Subcutaneous abdominal adipose tissue (tissue), 5 donors: ENCODE results near the gene CRABP2.

ENCODE experiments used
- H3K27ac ChIP-seq: one replicate; pipeline ENCODE4 v1.7.0; 2013; ENCODE audit warnings: low read depth, mild to moderate bottlenecking, inconsistent platforms, low read length, moderate library complexity
- H3K27me3 ChIP-seq, 5 donors: one replicate each; pipeline ENCODE4 v1.7.0; 2013; ENCODE audit warnings: low read length in 5 of 5, inconsistent platforms in 1 of 5; ENCODE audit not compliant: control insufficient read depth in 5 of 5, insufficient read depth in 4 of 5
- H3K36me3 ChIP-seq, 5 donors: one replicate each; pipeline ENCODE4 v1.7.0; 2013; ENCODE audit warnings: low read length in 5 of 5; ENCODE audit not compliant: control insufficient read depth in 5 of 5, insufficient read depth in 5 of 5
- H3K4me1 ChIP-seq, 5 donors: one replicate each; pipeline ENCODE4 v1.7.0; 2013; ENCODE audit warnings: low read length in 5 of 5, mild to moderate bottlenecking in 3 of 5, moderate library complexity in 1 of 5; ENCODE audit not compliant: control insufficient read depth in 5 of 5, insufficient read depth in 5 of 5
- H3K4me3 ChIP-seq, 5 donors: one replicate each; pipeline ENCODE4 v1.7.0; 2013; ENCODE audit warnings: low read length in 5 of 5, low read depth in 1 of 5
- H3K9ac ChIP-seq, 5 donors: one replicate each; pipeline ENCODE4 v1.7.0; 2013; ENCODE audit warnings: low read length in 5 of 5, mild to moderate bottlenecking in 4 of 5, moderate library complexity in 3 of 5
- H3K9me3 ChIP-seq, 5 donors: one replicate each; pipeline ENCODE4 v1.7.0; 2013; ENCODE audit warnings: low read length in 5 of 5; ENCODE audit not compliant: control insufficient read depth in 5 of 5
- donor health status: healthy.
- donor health status: healthy.
- donor health status: healthy.
- donor health status: healthy.
- donor health status: healthy.

The CRABP2 gene

DNA sequence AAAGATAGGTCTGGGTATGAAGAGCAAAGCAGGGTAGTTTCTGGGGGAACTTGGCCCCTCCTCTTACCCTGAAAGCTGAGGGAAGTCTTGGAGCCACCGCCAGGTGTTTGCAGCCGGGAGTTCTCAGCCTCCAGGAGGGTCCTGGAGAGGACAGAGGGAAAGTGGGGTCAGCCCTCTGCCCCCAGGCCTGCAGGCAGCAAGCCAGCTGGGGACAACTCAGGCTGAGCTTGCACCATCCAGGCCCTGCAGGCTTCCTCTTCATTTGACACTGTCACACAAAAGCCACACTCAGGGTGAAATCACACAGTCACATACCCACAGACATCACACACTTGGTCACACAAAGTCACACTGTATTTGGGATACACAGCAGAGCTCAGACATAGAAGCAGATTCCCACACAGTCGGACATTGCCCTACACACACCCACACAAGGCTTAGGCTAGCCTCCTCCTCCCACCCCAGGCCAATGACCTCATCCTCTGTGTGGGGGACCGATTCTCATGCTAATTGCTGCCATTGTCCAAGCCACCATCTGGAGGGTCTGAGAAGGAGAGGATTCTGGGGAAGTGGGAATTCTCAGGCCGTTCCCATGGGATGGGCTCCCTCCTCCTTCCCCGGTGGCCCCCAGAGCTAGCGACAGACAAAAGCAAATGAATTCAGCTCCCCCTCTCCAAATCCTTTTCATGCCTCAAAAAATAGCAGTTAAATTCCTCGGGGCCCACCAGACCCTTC, 31.8 kb downstream of the CRABP2 start:
- H3K9me3 ChIP-seq: no peaks in the 10 kb centered on the region
- peak overlapping the region in 1 of 5 donors; percentile 69 for H3K4me3 ChIP-seq
- peak overlapping the region in 1 of 5 donors; percentile 51 for H3K9ac ChIP-seq
- peak overlapping the region; percentile 16 for H3K27ac ChIP-seq
- peaks cover 16 to 47% (median 26%) of the 10 kb centered on the region in 5 donors for H3K27me3 ChIP-seq
- H3K4me1 ChIP-seq: peaks cover 2 to 75% (median 32%) of the 10 kb centered on the region in 5 donors
- H3K36me3 ChIP-seq: peaks cover 0 to 28% (median 8%) of the 10 kb centered on the region in 5 donors

DNA sequence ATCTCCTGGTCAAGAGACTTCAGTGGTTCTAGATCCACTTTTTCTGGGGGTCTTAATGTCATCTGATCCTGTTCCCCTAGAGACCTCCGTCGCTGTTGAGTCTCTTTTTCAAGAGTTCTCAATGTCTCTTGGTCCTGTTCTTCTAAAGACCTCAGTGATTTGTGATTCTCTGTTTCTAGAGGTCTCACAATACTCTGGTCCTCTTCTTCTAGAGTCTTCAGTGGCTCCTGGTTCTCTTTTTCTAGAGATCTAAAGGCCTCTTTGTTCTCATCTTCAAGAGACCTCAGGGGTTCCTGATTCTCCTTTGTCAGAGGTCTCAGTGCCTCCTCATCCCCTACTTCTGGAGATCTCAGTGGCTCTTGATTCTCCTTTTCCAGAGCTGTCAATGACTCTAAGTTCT, 33.6 kb downstream of the CRABP2 start:
- Histone ChIP-seq H3K4me3 (no peak overlapping the region), H3K36me3 (peaks cover 0 to 28% (median 8%) of the 10 kb centered on the region in 5 donors), H3K27ac (no peak overlapping the region), H3K9me3 (no peaks in the 10 kb centered on the region), H3K4me1 (peaks cover 6 to 79% (median 35%) of the 10 kb centered on the region in 5 donors), H3K27me3 (peaks cover 9 to 34% (median 19%) of the 10 kb centered on the region in 5 donors), H3K9ac (no peak overlapping the region)

DNA sequence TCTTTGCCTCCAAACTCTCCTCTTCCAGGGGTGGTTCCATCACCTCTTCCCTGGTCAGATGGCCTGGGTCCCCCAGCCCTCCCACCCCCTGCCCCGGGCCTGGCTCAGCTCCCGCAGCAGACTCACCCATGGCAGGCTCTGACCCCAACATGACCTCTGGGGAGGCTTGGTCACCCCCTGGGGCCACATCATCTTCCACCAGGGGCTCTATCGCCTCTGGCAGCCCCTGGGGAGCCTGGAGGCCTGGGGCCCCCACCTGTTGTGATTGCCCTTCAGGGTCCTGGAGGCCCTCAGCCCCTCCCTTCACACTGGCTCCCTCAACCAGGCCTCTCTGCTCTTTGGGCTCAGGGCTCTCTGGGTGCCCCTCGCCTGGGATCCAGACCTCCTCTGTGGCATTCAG, 34.6 kb downstream of the CRABP2 start:
- Histone ChIP-seq H3K36me3 (peaks cover 0 to 28% (median 8%) of the 10 kb centered on the region in 5 donors), H3K9me3 (no peaks in the 10 kb centered on the region), H3K4me3 (no peak overlapping the region), H3K27me3 (peaks cover 4 to 25% (median 16%) of the 10 kb centered on the region in 5 donors), H3K27ac (no peak overlapping the region), H3K4me1 (peaks cover 6 to 83% (median 37%) of the 10 kb centered on the region in 5 donors), H3K9ac (no peak overlapping the region)

DNA sequence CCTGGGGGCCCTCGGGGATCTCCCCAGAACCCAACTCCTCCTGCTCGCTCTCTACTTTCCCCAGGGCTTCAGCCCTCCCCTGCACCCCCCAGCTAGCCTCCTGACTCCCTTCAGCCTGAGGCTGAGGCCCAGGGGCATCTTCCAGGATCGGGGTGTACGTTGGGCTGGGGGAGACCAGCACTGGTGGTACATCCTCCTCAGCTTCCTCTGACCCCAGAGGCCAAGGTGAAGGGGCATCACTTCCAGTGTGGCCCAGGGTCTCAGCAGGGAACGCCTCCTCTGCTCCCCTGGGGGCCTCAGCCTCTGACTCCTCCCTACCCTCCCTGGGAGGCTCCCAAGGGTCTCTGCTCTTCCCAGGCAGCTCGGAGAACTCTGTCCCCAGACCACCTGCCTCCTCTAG, 35.0 kb downstream of the CRABP2 start:
- Histone ChIP-seq H3K36me3 (peaks cover 0 to 28% (median 8%) of the 10 kb centered on the region in 5 donors), H3K27ac (peak overlapping the region; percentile 41)

DNA sequence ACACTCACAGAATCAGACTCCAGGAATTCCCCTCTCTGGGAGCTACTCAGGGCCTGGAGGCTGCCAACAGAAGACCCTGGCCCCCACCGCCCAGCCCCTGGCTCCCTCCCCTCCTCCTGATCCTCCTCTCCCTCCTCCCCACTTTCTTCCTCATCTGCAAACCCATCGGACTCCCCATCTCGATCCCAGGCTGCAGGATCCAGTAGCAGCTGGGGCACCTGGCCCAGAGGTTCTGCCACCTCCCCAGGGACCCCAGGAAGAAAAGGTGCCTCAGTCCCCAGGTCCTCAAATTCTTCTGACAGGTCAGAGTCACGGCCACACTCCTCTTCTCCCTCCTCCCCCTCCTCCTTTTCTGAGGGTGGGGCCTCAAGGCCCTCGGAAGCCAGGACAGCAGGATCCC, 35.6 kb downstream of the CRABP2 start:
- no peak overlapping the region for H3K4me3 ChIP-seq
- H3K9me3 ChIP-seq: no peaks in the 10 kb centered on the region
- peak overlapping the region; percentile 41 for H3K27ac ChIP-seq
- H3K4me1 ChIP-seq: peaks cover 6 to 84% (median 41%) of the 10 kb centered on the region in 5 donors
- H3K36me3 ChIP-seq: peaks cover 0 to 25% (median 8%) of the 10 kb centered on the region in 5 donors
- H3K9ac ChIP-seq: no peak overlapping the region
- peaks cover under 1 to 15% (median 8%) of the 10 kb centered on the region in 5 donors for H3K27me3 ChIP-seq

More for the DNA sequence above, 35.0 kb downstream of the CRABP2 start:
- H3K4me3 ChIP-seq: no peak overlapping the region
- H3K4me1 ChIP-seq: peaks cover 6 to 84% (median 41%) of the 10 kb centered on the region in 5 donors
- H3K9me3 ChIP-seq: no peaks in the 10 kb centered on the region
- peaks cover 4 to 20% (median 11%) of the 10 kb centered on the region in 5 donors for H3K27me3 ChIP-seq
- no peak overlapping the region for H3K9ac ChIP-seq

DNA sequence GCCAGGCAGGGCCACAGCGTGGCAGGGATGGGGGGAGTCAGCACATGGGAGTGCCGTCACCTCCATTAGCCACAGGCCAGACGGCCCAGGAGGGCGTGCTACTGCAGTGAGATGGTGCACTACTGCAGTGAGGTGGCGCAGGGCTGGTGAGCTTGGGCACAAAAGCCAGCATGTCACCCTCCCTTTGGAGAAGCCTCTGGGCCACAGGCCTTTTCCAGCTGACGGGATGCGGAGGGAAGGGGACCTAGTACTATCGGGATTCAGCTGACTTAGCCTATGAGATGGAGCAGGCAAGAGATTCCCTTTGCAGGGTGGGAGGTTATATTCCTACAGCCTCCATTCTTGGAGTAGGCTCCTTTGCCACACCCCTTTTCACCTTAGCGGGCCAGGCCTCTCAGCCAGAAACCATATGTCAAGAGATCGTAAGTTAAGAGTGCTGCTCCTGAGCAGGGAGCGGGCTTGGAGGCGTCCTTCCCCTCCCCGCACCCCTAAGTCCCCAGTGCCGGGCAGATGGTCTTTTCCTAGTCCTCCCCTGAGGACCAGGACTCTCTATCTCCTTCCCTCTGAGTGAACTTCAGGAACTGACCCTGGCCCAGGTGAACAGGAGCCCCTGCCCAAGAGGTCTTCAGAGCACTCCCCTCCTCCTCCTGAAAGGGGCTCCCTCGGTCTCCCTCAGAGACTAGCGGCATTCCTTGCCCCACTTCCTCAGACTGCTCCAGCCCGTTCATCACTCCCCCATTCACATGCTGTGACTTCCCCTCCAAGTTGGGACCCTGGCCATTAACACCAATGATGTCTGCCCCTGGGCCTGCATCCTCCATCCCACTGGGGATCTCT, 36.4 kb downstream of the CRABP2 start:
- Histone ChIP-seq H3K9ac (peak overlapping the region in 1 of 5 donors; percentile 37), H3K27ac (peak overlapping the region; percentile 41), H3K4me1 (peaks cover 9 to 84% (median 42%) of the 10 kb centered on the region in 5 donors), H3K27me3 (peaks cover 0 to 14% (median 8%) of the 10 kb centered on the region in 5 donors), H3K4me3 (no peak overlapping the region), H3K9me3 (no peaks in the 10 kb centered on the region), H3K36me3 (peaks cover 0 to 19% (median 8%) of the 10 kb centered on the region in 5 donors)

DNA sequence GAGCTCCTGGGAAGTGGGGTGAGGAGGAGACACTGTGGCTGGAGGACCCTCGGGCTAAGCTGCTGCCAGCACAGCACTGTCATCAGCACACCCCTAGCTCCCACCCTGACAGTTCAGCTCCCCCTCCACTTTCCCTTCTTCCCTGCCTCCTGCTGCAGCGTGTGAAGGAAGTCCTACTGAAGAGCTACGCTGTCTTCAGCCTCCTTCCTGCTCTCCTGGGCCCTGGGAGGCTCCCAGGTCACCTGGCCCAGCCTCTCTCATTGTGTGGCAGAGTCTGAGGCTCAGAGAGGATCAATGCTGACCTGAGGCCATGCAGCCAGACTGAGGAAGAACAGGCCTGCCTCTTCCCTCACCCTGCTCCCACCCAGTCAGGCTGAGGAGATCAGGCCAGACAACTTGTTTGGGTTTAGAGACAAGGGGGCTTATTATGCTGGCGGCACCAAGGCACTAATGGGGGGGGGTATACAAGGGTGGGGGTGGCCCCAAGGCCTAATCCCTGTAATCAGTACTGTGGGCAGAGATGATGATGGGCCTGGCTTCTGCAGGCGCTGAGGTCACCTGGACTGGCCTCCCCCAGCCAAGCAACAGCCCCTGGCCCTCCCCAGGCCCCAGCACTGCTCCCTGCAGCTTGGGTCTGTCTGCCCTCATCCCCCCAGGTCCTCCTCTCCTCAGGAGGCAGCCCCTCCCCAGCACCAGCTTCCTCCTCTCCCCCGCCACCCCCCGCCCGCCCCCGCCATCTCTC, 37.2 kb downstream of the CRABP2 start:
- H3K4me1 ChIP-seq: peaks cover 11 to 84% (median 49%) of the 10 kb centered on the region in 5 donors
- peak overlapping the region in 1 of 5 donors; percentile 15 for H3K4me3 ChIP-seq
- H3K9me3 ChIP-seq: no peaks in the 10 kb centered on the region
- H3K27ac ChIP-seq: peak overlapping the region; percentile 71
- H3K36me3 ChIP-seq: peaks cover 0 to 16% (median 2%) of the 10 kb centered on the region in 5 donors
- H3K9ac ChIP-seq: peak overlapping the region in 1 of 5 donors; percentile 51
- H3K27me3 ChIP-seq: peaks cover 0 to 9% (median 3%) of the 10 kb centered on the region in 5 donors

DNA sequence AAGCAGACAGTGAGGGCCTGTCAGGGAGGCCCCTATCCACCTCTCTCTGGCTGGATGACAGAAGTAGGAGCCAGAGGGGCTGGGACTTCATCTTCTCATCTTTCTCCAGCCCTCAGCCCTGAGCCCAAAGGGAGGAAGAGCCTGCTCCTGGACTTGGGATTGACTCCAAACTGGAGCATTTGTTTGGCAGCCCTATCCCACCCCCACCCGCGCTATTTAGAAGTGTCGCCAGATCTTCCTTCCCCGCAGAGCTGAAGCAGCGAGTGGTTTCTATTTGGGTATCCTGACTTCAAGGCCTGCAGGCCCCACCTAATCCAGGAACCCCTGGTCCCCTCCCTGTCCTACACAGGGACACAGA, 37.8 kb downstream of the CRABP2 start:
- Histone ChIP-seq H3K4me1 (peaks cover 14 to 86% (median 54%) of the 10 kb centered on the region in 5 donors), H3K9ac (peak overlapping the region in 1 of 5 donors; percentile 51), H3K27me3 (peaks cover 0 to 7% (median 3%) of the 10 kb centered on the region in 5 donors), H3K27ac (peak overlapping the region; percentile 71), H3K9me3 (no peaks in the 10 kb centered on the region), H3K36me3 (peaks cover 0 to 10% (median 2%) of the 10 kb centered on the region in 5 donors), H3K4me3 (peak overlapping the region in 1 of 5 donors; percentile 15)

DNA sequence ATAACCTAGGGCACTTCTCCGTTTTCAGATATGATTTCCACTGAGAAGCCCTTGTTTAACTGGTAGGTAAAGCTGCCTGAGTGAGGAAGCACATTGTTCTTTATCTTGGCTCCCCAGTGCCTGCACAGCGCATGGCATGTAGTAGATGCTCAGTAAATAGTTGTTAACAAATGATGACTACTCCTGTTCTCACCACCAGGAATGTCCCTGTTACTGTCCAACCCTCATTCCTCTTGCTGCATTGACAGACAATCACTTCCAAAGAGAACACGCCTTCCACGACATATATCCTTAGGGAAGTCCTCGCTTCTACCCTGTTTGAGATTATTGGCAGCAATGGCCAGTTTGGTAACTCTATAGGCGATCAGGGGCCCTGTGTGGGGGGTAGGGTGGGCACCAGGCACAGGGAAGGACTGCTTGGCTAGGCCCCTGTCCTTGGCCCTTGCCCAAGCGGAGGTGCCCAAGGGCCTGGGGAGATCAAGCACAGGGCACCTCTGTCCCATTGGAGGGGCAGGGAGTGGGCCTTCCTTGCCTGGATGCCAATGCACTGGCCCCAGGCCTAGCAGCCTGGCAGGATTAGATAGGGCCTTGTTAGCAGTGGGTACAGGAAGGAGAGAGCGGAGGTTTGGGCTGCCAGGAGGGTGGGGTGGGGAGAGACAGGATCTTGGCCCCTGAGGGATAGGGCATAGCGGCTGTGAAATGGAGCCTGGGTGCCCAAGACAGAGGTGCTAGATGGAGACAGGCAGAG, 38.3 kb downstream of the CRABP2 start:
- peaks cover 0 to 6% (median 0%) of the 10 kb centered on the region in 5 donors for H3K36me3 ChIP-seq
- peaks cover 17 to 90% (median 60%) of the 10 kb centered on the region in 5 donors for H3K4me1 ChIP-seq
- peaks cover 0 to 7% (median 3%) of the 10 kb centered on the region in 5 donors for H3K27me3 ChIP-seq
- H3K9me3 ChIP-seq: no peaks in the 10 kb centered on the region
- H3K4me3 ChIP-seq: no peak overlapping the region
- peak overlapping the region; percentile 71 for H3K27ac ChIP-seq
- H3K9ac ChIP-seq: no peak overlapping the region
